HG03432 (cell line): ENCODE data around the gene AZIN2.
"Not testable (repeated sequence)": the region's sequence is repeated elsewhere in the genome, so short reads cannot be mapped to it uniquely, and the experiment has no call there.

ENCODE experiments used
- ATAC-seq: cut with Tn5 transposase; IDR thresholded peaks from one replicate; pipeline ENCODE4 v1.9.1; 2021; ENCODE audit warnings: mild to moderate bottlenecking, moderate library complexity; ENCODE audit not compliant: unreplicated experiment

The AZIN2 gene

DNA sequence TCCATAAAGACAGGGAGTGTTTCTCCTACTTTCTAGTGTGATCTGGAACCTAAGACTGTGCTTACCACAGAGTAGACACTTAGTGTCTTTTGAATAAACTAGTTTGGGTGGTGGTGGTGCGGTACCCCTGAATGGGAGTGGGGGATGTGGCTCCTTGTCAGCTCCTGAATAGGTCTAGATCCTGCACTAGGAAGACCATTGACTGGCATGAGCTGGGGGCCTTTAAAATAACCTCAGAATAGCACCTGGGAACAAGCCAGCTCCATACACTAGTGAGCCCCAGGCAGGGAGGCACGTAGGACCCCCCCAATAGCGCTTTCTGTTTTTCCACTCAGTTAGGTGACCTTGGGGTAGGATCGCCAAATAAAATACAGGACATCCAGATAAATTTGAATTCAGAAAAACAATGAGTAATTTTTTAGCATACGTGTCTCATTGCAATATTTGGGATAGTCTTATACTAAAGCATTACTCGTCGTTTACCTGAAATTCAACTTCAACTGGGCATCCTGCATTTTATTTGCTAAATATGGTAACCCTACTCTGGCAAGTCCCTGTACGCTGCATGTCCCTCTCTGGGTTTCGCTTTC, 45.6 kb downstream of the AZIN2 start:
- ATAC-seq: no peak

DNA sequence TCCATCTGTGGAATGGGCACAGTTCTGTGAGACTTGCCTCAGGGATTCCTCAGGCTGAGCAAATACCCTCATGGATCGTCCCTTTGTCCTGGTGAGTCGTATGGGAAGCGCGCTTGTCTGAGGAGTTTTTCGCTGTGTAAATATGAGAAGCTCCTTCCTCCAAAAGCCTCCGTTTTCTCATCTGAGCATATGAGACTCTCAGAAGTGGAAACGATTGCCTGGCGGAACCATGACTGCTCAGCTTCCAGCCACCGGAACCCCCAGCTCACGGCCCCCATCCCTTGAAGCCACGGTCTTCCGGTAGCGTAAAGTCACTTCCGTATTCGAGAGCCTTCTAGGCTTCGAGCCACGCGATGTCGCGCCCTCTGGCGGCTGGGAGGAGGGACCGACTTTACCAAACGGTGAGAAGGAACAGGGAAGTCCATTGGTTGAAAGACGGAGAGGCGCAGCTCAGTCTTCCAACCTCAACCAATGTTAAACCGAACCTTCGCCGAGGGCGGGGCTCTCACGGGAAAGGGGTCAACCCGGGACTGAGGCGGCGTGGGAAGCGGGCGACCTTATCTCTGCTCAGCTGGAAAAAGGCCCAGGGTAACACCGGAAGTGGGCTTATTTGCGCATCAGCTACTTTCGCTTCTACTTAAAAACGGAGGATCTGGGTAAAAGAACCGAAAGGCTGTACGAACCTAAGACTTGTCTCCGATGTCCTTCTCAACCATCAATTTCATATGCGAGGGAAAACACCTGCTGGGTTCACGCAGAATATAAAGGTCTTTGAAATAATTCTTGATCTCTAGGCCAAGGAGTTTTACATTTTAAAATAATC, 46.3 kb downstream of the AZIN2 start:
- peak; percentile 93 for ATAC-seq

- no peak for ATAC-seq
These were observed 47.8 kb downstream of the AZIN2 start for GRCh38 chr1:33128781-33129180.

DNA sequence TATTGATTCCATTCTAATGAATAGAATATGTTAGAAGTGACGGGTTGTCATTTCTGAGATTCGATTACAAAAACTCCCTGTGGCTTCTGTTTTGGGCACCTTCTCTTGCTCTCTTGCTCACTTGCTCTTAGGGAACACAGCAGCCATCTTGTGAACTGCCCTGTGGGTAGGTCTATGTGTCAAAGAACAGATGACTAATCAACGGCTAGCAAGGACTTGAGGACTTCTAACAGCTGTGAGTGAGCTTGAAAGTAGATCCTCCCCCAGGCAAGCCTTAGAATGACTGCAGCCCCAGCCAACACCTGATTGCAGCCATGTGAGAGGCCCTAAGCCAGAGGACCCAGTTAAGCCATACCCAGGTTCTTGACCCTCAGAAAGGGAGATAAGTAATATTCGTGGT, 49.3 kb downstream of the AZIN2 start:
- no peak for ATAC-seq

GRCh38 chr1:33131191-33131590, 50.2 kb downstream of the AZIN2 start:
- no peak for ATAC-seq

DNA sequence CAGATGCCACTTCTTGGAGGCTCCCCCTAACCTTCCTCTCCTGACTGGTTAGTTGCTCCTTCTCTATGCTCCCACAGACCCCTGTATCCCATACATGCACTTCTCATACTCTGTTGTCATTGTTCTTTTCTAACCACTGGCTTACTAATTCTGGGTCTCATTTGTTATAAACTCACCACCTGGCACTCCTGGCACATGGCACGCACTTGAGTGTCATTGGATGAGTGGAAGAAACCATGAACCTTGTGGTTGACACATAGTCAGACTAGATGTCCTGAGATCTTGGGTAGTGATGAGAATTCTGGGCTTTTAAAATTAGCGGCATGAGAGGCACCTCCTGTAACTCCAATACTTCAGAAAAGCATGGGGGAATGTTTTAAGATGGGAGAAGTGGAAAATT, 51.6 kb downstream of the AZIN2 start:
- ATAC-seq: no peak

DNA sequence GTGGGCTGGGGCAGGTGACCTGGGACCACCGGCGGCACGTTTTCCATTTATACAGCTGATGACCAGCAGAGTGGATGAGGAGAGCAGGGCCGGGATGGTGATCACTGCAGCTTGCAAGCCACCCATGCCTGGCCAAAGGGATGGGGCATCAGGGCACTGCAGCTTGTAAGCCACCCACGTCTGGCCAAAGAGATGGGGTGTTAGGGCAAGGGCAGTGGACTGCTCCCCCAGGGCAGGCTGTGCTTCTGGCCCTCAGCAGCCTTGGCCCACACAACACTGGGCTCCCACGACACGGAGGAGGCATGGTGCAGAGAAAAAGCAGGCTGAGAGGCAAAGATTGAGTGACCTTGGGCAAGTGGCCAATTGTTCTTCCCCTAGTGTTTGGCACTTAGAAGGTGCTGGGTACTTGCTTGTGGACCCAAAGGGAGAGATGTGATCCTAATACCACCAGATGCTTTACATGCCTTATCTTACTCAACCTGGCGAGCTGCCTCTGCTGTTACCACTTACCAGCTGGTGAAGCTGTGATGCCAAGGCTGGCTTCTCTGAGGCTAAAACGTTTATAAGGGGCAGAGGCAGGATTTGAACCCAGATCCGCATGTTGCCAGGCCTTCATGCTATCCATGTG, 52.6 kb downstream of the AZIN2 start:
- ATAC-seq: no peak

DNA sequence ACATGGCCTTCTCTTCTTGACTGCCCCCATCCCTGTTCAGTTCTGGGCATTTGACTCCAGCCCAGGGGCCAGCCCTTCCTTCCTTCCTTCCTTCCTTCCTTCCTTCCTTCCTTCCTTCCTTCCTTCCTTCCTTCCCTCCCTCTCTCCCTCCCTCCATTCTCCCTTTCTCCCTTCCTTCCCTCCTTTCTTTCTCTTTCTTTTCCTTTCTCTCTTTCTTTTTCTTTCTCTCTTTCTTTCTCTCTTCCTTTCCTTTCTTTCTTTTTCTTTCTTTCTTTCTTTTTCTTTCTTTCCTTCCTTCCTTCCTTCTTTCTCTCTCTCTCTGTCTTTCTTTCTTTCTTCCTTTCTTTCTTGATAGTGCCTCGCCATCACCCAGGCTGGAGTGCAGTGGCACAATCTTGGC, 55.1 kb downstream of the AZIN2 start:
- not testable (repeated sequence) for ATAC-seq

DNA sequence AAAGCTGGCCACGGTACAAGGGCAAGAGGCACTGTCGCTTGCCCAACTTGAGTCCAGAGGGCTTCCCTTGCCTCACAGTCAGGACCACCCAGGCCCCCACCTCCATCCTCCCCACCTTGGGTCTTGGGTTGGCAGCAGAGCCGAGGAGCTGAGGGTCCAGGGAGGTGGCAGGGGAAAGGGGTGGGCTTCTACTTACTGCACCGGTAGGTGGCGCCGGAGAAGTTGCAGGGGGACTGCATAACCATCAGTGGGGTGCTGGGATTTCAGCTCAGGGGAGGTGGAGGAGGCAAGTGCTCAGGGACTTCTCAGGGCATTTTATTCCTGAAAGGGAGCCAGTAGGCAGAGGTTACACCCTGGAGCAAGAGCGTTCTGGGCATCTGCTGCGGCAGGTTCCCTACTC, 56.8 kb downstream of the AZIN2 start:
- ATAC-seq: no peak

GRCh38 chr1:33140153-33141149, 59.5 kb downstream of the AZIN2 start:
- no peak for ATAC-seq

GRCh38 chr1:33141216-33141615, 60.3 kb downstream of the AZIN2 start:
- ATAC-seq: no peak

DNA sequence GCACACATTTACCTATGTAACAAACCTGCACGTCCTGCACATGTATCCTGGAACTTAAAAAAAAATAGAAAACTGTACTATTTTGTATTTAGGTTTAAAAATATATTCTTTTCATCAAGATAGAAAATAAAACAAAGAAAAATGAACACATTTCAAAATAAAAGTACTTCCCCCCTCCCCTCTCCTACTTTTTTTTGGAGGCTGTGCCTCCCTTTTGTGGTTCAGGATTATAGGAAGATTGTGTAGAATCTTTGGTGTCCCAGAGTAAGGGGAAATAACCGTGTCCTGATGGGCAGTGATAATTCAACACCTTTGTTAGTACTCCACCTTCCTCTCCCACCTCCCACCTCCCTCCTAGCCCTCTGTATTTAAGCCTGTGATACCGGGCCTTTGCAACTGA, 60.8 kb downstream of the AZIN2 start:
- no peak for ATAC-seq

- no peak for ATAC-seq
These were observed 61.6 kb downstream of the AZIN2 start for GRCh38 chr1:33142483-33143064.

DNA sequence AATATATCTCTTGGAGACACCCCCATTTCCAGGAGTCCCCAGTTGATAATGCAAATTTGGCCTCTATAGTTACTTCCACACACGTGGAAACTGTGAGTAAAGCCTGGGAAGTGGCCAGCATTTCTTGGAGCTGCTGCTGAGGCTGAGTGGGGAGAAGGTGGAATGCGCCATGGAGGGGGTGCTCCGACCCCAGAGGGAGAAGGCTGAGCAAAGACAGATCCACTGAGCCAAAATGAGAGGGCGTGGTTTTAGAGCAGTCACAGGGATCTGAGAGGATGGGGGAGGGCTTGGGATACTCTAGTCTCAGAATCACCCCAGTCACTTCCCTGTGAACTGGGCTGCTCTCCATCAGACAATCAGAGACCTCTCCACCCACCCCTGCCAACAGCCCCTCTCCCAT, 62.2 kb downstream of the AZIN2 start:
- no peak for ATAC-seq

GRCh38 chr1:33143698-33144097, 62.7 kb downstream of the AZIN2 start:
- no peak for ATAC-seq

GRCh38 chr1:33146003-33146402, 65.0 kb downstream of the AZIN2 start:
- ATAC-seq: no peak

- ATAC-seq: no peak
These were observed 66.5 kb downstream of the AZIN2 start for GRCh38 chr1:33147275-33147996.

- ATAC-seq: no peak
These were observed 67.0 kb downstream of the AZIN2 start for GRCh38 chr1:33147997-33148314.

- no peak for ATAC-seq
These were observed 67.7 kb downstream of the AZIN2 start for GRCh38 chr1:33148615-33149014.
